ENCODE measurements around the gene EP300. TPM values are rescaled to one million over a fixed set of nuclear protein-coding genes. Genes with fewer than 3 reads are reported as not detected.
"Not testable (repeated sequence)": the region's sequence is repeated elsewhere in the genome, so short reads cannot be mapped to it uniquely, and the experiment has no call there.

The EP300 gene
- total RNA-seq, 6 experiments from 2014 or later: 23.1 to 121 (median 31.3) TPM

- TF ChIP-seq, protein P1, sequence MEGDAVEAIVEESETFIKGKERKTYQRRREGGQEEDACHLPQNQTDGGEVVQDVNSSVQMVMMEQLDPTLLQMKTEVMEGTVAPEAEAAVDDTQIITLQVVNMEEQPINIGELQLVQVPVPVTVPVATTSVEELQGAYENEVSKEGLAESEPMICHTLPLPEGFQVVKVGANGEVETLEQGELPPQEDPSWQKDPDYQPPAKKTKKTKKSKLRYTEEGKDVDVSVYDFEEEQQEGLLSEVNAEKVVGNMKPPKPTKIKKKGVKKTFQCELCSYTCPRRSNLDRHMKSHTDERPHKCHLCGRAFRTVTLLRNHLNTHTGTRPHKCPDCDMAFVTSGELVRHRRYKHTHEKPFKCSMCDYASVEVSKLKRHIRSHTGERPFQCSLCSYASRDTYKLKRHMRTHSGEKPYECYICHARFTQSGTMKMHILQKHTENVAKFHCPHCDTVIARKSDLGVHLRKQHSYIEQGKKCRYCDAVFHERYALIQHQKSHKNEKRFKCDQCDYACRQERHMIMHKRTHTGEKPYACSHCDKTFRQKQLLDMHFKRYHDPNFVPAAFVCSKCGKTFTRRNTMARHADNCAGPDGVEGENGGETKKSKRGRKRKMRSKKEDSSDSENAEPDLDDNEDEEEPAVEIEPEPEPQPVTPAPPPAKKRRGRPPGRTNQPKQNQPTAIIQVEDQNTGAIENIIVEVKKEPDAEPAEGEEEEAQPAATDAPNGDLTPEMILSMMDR (IDR thresholded peaks at IDR 0.05): no peak
- TF ChIP-seq POLR2A (IDR thresholded peaks at IDR 0.05): no peak
- no peaks in the 10 kb centered on the region for H3K9me3 ChIP-seq
- H3K4me1 ChIP-seq: peaks cover 0 to 2% (median 0%) of the 10 kb centered on the region in 4 donors
- WGBS (ENCODE audit: insufficient coverage, low coverage, low lambda C conversion rate, missing lambda C conversion rate): 87% methylated on average over 10 of the region's 15 CpGs
- H3K27me3 ChIP-seq: no peaks in the 10 kb centered on the region
- intact Hi-C loops (cut with DNase I): no loop called here
- H3K4me3 ChIP-seq: no peak overlapping the region
- DNase-seq (peak; percentile 38 to 59 (median 58)), ATAC-seq (peak; percentile 5 to 27 (median 14))
- H3K27ac ChIP-seq: no peak overlapping the region
- H3K36me3 ChIP-seq: peaks cover 11 to 75% (median 44%) of the 10 kb centered on the region in 4 donors
These were observed 84.7 kb downstream of the EP300 start for GRCh38 chr22:41177040-41177621.

- no peak overlapping the region for H3K27ac ChIP-seq
- 93% methylated on average over 2 of the region's 9 CpGs for WGBS (ENCODE audit: insufficient coverage, low coverage, low lambda C conversion rate, missing lambda C conversion rate)
- H3K27me3 ChIP-seq: no peaks in the 10 kb centered on the region
- H3K9me3 ChIP-seq: no peaks in the 10 kb centered on the region
- no peak overlapping the region for H3K4me3 ChIP-seq
- intact Hi-C loops (cut with DNase I): no loop called here
- DNase-seq: peak in 2 of 3 donors; percentile 64 to 75
- no peaks in the 10 kb centered on the region for H3K4me1 ChIP-seq
- ATAC-seq: peak; percentile 17 to 65 (median 38)
- peaks cover 11 to 68% (median 38%) of the 10 kb centered on the region in 4 donors for H3K36me3 ChIP-seq
- TF ChIP-seq, protein P1 (IDR thresholded peaks at IDR 0.05): no peak
- TF ChIP-seq POLR2A (IDR thresholded peaks at IDR 0.05): no peak
These were observed 85.4 kb downstream of the EP300 start for GRCh38 chr22:41177622-41178424.

DNA sequence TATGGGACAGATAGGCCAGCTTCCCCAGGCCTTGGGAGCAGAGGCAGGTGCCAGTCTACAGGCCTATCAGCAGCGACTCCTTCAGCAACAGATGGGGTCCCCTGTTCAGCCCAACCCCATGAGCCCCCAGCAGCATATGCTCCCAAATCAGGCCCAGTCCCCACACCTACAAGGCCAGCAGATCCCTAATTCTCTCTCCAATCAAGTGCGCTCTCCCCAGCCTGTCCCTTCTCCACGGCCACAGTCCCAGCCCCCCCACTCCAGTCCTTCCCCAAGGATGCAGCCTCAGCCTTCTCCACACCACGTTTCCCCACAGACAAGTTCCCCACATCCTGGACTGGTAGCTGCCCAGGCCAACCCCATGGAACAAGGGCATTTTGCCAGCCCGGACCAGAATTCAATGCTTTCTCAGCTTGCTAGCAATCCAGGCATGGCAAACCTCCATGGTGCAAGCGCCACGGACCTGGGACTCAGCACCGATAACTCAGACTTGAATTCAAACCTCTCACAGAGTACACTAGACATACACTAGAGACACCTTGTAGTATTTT is 86.1 kb downstream of the EP300 start:
- DNase-seq (peak; percentile 64 to 91 (median 83)), ATAC-seq (peak; percentile 32 to 75 (median 68))
- H3K4me1 ChIP-seq: no peaks in the 10 kb centered on the region
- H3K27ac ChIP-seq: no peak overlapping the region
- 55% methylated on average over 7 of the region's 8 CpGs for WGBS (ENCODE audit: insufficient coverage, low coverage, low lambda C conversion rate, missing lambda C conversion rate)
- H3K9me3 ChIP-seq: no peaks in the 10 kb centered on the region
- intact Hi-C loops (cut with DNase I): no loop called here
- H3K4me3 ChIP-seq: no peak overlapping the region
- H3K27me3 ChIP-seq: no peaks in the 10 kb centered on the region
- H3K36me3 ChIP-seq: peaks cover 10 to 61% (median 33%) of the 10 kb centered on the region in 4 donors
- TF ChIP-seq, protein P1 (IDR thresholded peaks at IDR 0.05): no peak
- no peak for TF ChIP-seq POLR2A (IDR thresholded peaks at IDR 0.05)

- intact Hi-C loops (cut with DNase I): loop anchor here in 1 of 2 donors (10.0 kb wide), 1 partner anchor 54 kb away; no protein-coding TSS in a partner anchor
- 98% methylated on average over 6 of the region's 6 CpGs for WGBS (ENCODE audit: insufficient coverage, low coverage, low lambda C conversion rate, missing lambda C conversion rate)
- H3K4me3 ChIP-seq, H3K4me1 ChIP-seq, DNase-seq, ATAC-seq, H3K27ac ChIP-seq, H3K9me3 ChIP-seq, H3K27me3 ChIP-seq: not testable (repeated sequence)
- H3K36me3 ChIP-seq: peaks cover 0 to 43% (median 19%) of the 10 kb centered on the region in 4 donors
These were observed 88.0 kb downstream of the EP300 start for GRCh38 chr22:41180362-41180761.

Data from right lobe of liver (tissue), 6 donors.